ENCODE measurements around the gene SMYD5. TPM values are rescaled to one million over a fixed set of nuclear protein-coding genes. Genes with fewer than 3 reads are reported as not detected.

SMYD5 gene
- polyA plus RNA-seq, 1 of the 3 experiments (the other 2 are of a cell fraction), result 21.4 TPM

DNA sequence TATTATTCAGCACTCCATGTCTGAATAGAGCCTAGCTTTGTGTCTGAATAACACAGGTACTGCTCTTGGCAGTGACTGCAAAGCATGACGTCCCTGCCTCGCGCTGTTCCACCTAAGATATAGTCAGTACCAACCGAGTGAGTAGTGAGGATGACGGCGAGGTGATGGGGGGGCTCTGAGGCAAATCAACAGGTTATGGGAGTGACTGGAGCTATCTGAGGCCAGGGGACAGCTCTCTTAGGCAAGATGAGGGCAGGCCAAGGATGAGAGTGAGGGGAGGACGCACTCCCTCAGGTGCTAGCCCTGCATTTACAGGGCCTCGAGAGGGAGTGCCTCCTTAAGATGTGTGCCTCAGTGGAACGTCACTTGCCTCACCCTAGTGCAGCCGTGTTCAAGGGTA, 39.8 kb upstream of the SMYD5 start:
- Histone ChIP-seq H2AFZ (ENCODE audit: low read depth) (no peak overlapping the region), H3K9me3 (no peaks in the 10 kb centered on the region), H3K4me1 (ENCODE audit: control insufficient read depth in 1 of 2, insufficient read depth in 2 of 2, low read depth in 1 of 2, low read length in 1 of 2) (peaks cover 0 to 33% of the 10 kb centered on the region in 2 experiments; a peak in 1 of 4 replicates), H3K27ac (ENCODE audit: low read depth in 2 of 2, low read length in 1 of 2) (no peak overlapping the region), H4K20me1 (ENCODE audit: insufficient read depth) (no peaks in the 10 kb centered on the region), H3K27me3 (ENCODE audit: insufficient read depth) (peaks cover 13% of the 10 kb centered on the region; the same call in 1 of the 2 replicates), H3K4me2 (no peak overlapping the region), H3K9ac (no peak overlapping the region), H3F3A (replicated peaks; ENCODE audit: insufficient read depth) (no peaks in the 10 kb centered on the region), H3K36me3 (replicated peaks in 1 of 2; ENCODE audit: control insufficient read depth in 1 of 2, insufficient read depth in 2 of 2, low read length in 1 of 2) (no peaks in the 10 kb centered on the region), H3K4me3 (ENCODE audit: low read depth in 2 of 2, low read length in 1 of 2) (no peak overlapping the region), H3K9me2 (no peaks in the 10 kb centered on the region), H3K79me2 (ENCODE audit: insufficient read depth) (no peaks in the 10 kb centered on the region)
- DNase-seq, result no peak
- WGBS (ENCODE audit: low lambda C conversion rate), result 89% methylated on average over 6 of the region's 10 CpGs
- POLR2A ChIA-PET, result no interaction called here
- CTCF ChIA-PET, result interaction anchor here (0.6 to 9.3 kb wide), 11 partner anchors 13 to 287 kb away, joined by 3 to 173 read pairs (median 5); partner anchors contain the start of gene SPR
- TF ChIP-seq RXRA (IDR thresholded peaks at IDR 0.05; ENCODE audit: borderline replicate concordance, low read depth) (no peak), EP300 (IDR thresholded peaks at IDR 0.05; ENCODE audit: borderline replicate concordance in 1 of 2, low read depth in 1 of 2, low read length in 1 of 2) (no peak), TAF1 (IDR thresholded peaks at IDR 0.05; ENCODE audit: borderline replicate concordance, low read depth, low read length) (no peak), POLR2AphosphoS5 (IDR thresholded peaks at IDR 0.05; ENCODE audit: low read depth, low read length) (no peak), NRF1 (IDR thresholded peaks at IDR 0.05; ENCODE audit: low read depth, low read length) (no peak), MXI1 (IDR thresholded peaks at IDR 0.05; ENCODE audit: low read depth, low read length) (no peak), RFX5 (IDR thresholded peaks at IDR 0.05; ENCODE audit: low read length) (no peak), FOSL2 (IDR thresholded peaks at IDR 0.05; ENCODE audit: borderline replicate concordance, low read depth) (no peak)
- TF ChIP-seq, protein P1, sequence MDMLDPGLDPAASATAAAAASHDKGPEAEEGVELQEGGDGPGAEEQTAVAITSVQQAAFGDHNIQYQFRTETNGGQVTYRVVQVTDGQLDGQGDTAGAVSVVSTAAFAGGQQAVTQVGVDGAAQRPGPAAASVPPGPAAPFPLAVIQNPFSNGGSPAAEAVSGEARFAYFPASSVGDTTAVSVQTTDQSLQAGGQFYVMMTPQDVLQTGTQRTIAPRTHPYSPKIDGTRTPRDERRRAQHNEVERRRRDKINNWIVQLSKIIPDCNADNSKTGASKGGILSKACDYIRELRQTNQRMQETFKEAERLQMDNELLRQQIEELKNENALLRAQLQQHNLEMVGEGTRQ (IDR thresholded peaks at IDR 0.05; ENCODE audit: borderline replicate concordance, low read depth, low read length), result no peak
- TF ChIP-seq, protein P2, sequence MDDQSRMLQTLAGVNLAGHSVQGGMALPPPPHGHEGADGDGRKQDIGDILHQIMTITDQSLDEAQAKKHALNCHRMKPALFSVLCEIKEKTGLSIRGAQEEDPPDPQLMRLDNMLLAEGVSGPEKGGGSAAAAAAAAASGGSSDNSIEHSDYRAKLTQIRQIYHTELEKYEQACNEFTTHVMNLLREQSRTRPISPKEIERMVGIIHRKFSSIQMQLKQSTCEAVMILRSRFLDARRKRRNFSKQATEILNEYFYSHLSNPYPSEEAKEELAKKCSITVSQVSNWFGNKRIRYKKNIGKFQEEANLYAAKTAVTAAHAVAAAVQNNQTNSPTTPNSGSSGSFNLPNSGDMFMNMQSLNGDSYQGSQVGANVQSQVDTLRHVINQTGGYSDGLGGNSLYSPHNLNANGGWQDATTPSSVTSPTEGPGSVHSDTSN (IDR thresholded peaks at IDR 0.05), result no peak
- TF ChIP-seq, protein P3, sequence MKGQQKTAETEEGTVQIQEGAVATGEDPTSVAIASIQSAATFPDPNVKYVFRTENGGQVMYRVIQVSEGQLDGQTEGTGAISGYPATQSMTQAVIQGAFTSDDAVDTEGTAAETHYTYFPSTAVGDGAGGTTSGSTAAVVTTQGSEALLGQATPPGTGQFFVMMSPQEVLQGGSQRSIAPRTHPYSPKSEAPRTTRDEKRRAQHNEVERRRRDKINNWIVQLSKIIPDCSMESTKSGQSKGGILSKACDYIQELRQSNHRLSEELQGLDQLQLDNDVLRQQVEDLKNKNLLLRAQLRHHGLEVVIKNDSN (IDR thresholded peaks at IDR 0.05; ENCODE audit: borderline replicate concordance, low read depth), result no peak

DNA sequence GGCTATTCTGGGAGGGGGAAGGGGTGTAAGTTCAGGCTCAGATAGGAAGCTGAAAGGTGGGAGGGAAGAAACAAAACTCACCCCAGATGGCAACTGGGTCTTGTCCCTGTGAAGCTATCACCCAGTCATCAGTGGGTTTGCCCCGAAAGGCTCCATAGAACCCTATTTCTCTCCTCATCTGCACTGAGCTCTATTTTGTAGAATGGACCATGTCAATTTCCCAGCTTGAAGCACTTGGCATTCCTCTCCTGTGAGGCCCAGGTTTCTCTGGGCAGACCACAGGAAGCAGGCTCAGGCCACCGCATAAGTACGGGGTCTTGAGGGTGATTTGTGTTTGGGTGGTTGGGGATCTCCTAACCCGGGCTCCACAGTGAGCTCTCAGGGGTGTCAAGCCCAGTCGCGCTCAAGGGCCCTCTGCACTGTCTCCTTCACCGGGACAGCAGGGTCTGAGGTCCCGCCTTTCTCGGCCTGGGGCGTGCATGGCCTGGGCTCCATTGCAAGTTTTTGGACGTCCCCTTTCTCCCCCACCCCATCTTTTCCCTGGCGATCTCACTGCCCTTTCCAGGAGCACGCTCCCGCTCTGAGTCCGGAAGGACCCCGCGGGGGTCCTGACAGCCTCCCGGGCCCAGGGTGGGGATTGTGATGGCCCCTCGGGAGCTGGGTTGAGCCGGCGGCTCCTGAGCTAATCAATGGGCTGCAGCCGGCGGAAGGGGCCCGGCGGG, 38.9 kb upstream of the SMYD5 start:
- TF ChIP-seq RXRA (IDR thresholded peaks at IDR 0.05; ENCODE audit: borderline replicate concordance, low read depth) (no peak), FOSL2 (IDR thresholded peaks at IDR 0.05; ENCODE audit: borderline replicate concordance, low read depth) (no peak)
- no peaks in the 10 kb centered on the region for H3K9me3 ChIP-seq
- H3F3A ChIP-seq (replicated peaks; ENCODE audit: insufficient read depth), result no peaks in the 10 kb centered on the region
- CTCF ChIA-PET, result interaction anchor here (0.6 to 9.3 kb wide), 10 partner anchors 14 to 315 kb away, joined by 3 to 173 read pairs (median 44); partner anchors contain the start of genes SMYD5 and SPR
- H3K4me1 ChIP-seq (ENCODE audit: control insufficient read depth in 1 of 2, insufficient read depth in 2 of 2, low read depth in 1 of 2, low read length in 1 of 2), result peaks cover 0 to 33% of the 10 kb centered on the region in 2 experiments; a peak in 1 of 4 replicates
- H3K9me2 ChIP-seq, result no peaks in the 10 kb centered on the region
- peak overlapping the region; percentile 65; the same call in 1 of the 2 replicates for H2AFZ ChIP-seq (ENCODE audit: low read depth)
- no peak overlapping the region for H3K27ac ChIP-seq (ENCODE audit: low read depth in 2 of 2, low read length in 1 of 2)
- H3K9ac ChIP-seq, result no peak overlapping the region
- H3K4me2 ChIP-seq, result peak overlapping the region; percentile 50; the same call in 1 of the 2 replicates
- H4K20me1 ChIP-seq (ENCODE audit: insufficient read depth), result no peaks in the 10 kb centered on the region
- no peak for DNase-seq
- H3K36me3 ChIP-seq (replicated peaks in 1 of 2; ENCODE audit: control insufficient read depth in 1 of 2, insufficient read depth in 2 of 2, low read length in 1 of 2), result no peaks in the 10 kb centered on the region
- H3K4me3 ChIP-seq (ENCODE audit: low read depth in 2 of 2, low read length in 1 of 2), result peak overlapping the region; percentile 32 to 35; a peak in 1 of 4 replicates
- 75% methylated on average over 12 of the region's 25 CpGs for WGBS (ENCODE audit: low lambda C conversion rate)
- H3K79me2 ChIP-seq (ENCODE audit: insufficient read depth), result no peaks in the 10 kb centered on the region
- H3K27me3 ChIP-seq (ENCODE audit: insufficient read depth), result peaks cover 21% of the 10 kb centered on the region
- POLR2A ChIA-PET, result no interaction called here

Data from SK-N-SH (cell line).